Ecto neural progenitor cell (in vitro differentiated cells): ENCODE data around the gene AKAP12.

ENCODE experiments used
- DNase-seq: peaks from one replicate; pipeline ENCODE4 v3.0.0-alpha.2; 2018; ENCODE audit warnings: low spot score

Gene AKAP12, protein sequence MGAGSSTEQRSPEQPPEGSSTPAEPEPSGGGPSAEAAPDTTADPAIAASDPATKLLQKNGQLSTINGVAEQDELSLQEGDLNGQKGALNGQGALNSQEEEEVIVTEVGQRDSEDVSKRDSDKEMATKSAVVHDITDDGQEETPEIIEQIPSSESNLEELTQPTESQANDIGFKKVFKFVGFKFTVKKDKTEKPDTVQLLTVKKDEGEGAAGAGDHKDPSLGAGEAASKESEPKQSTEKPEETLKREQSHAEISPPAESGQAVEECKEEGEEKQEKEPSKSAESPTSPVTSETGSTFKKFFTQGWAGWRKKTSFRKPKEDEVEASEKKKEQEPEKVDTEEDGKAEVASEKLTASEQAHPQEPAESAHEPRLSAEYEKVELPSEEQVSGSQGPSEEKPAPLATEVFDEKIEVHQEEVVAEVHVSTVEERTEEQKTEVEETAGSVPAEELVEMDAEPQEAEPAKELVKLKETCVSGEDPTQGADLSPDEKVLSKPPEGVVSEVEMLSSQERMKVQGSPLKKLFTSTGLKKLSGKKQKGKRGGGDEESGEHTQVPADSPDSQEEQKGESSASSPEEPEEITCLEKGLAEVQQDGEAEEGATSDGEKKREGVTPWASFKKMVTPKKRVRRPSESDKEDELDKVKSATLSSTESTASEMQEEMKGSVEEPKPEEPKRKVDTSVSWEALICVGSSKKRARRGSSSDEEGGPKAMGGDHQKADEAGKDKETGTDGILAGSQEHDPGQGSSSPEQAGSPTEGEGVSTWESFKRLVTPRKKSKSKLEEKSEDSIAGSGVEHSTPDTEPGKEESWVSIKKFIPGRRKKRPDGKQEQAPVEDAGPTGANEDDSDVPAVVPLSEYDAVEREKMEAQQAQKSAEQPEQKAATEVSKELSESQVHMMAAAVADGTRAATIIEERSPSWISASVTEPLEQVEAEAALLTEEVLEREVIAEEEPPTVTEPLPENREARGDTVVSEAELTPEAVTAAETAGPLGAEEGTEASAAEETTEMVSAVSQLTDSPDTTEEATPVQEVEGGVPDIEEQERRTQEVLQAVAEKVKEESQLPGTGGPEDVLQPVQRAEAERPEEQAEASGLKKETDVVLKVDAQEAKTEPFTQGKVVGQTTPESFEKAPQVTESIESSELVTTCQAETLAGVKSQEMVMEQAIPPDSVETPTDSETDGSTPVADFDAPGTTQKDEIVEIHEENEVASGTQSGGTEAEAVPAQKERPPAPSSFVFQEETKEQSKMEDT (N-terminal part only)

DNA sequence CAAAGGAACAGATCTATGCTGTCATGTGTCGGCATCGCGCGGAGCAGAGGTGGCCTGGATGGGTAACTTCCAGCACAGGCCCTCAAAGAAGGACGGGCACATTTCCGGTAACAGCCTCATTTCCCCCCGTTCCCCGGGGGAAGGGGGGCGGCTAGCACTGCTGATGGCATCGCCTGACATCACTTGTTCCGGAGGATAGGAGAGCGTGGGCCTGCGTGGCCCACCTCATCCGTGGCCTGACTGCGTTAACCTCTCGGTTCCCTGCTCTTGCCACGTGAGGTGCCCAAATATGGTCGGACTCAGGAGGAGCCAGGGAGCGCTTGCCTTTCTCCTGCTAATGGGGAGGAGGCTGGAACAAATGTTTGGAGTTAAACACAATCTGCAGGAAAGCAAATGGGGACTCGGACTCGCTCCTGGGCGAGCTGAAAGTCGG lies at the start of gene AKAP12:
Gene AKAP12, plus strand, starts transcription at position 365 of the 433 bp plus-strand sequence. CDS start 596 bp downstream, outside the sequence.
- DNase-seq: no peak

GRCh38 chr6:151191527-151191926 lies 48.2 kb upstream of the AKAP12 start:
- DNase-seq: no peak

- DNase-seq: no peak
These were observed 43.2 kb upstream of the AKAP12 start for GRCh38 chr6:151196555-151196954.

DNA sequence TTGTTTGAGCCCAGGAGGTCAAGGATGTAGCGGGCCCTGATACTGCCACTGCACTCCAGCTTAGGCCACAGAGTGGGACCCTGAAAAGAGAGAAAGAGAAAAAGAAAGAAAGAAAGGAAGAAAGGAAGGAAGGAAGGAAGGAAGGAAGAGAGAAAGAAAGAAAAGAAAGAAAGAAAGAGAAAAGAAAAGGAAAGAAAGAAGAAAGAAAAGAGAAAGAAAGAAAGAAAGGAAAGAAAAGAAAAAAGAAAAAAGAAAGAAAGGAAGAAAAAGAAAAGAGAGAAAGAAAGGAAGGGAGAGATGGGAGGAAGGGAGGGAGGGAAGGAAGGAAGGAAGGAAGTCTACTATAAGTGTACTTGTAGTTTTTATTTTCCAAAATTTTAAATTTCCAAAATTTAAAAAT lies 42.2 kb upstream of the AKAP12 start:
- DNase-seq: no peak

- DNase-seq: no peak
These were observed 39.8 kb upstream of the AKAP12 start for GRCh38 chr6:151199991-151200390.

DNA sequence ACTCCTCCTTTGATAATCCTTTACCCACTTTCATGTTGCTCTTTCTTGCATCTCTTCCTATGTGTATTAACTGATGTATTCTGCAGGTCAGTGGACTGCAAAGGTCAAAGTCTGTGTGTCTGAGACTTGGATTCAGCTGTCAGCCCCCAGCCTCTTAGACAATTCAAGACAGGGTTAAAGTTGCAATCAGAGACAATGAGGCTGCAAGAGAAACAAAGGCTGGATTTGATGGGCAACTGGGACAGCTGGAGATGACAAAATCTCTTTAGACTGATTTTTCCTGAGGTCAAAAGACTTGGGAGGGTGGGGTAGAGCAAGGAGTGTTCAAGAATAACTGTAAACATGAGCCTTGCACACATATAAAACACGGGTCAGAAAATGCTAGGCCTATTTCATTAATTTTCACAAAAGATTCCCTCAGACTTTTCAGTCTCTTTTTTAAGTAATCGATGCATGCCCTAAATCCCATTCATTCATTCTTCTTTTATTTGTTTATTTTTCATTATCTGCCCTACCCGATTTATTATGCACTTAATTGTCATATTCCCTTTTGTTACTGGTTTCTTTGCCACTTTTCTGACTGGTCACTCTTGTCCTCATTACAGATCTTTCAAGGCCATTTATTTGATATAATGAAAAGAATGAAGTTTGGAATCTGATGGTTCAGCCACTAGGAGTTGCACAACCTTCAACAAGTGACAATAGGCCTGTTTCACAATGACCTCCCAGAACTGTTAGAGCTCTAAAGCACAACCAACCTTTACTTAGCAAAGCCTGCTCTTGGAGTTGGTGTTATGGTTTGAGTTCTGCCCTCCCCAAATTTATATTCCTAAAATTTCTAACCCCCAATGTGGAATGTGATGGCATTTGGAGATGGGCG lies 33.8 kb upstream of the AKAP12 start:
- DNase-seq: no peak

- DNase-seq: no peak
These were observed 32.1 kb upstream of the AKAP12 start for GRCh38 chr6:151207674-151208073.

DNA sequence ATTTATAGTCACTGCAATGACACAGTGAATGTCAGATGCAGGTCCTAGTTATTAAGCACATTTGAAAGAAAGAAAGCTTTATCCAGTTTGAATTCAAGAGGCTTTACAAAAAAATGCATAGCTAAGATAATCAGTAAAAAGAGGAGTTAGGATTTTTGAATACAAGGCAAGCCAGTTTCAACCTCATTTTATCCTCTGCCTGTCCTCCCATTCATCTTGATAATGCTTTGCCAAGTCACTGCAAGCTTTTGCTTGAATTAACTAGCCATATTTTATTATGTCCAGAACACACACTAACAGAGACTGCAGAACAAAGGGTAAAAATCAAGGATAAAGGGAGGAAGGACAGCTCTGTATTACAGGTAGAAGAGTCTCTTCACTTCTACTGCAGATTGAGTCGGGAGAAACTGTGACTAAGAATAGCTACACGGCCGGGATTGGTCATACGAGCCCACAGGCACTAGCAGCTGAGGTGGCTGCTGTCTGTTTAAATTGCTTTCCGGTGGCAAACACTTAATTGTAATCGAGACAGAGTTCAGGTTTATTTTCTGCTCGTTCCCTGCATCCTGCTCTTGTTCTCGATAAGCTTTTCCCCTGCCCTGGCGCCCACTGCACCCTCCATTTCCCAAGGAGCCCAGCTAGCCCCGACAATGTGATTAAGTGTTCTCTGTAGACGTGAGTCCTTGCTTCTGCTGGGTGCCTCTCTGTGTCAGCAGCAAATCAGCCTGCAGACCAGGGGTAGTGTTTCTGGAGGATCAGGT lies 30.5 kb upstream of the AKAP12 start:
- DNase-seq: no peak

GRCh38 chr6:151211075-151211474 lies 28.7 kb upstream of the AKAP12 start:
- no peak for DNase-seq

- no peak for DNase-seq
These were observed 26.4 kb upstream of the AKAP12 start for GRCh38 chr6:151213352-151213751.

- no peak for DNase-seq
These were observed 23.8 kb upstream of the AKAP12 start for GRCh38 chr6:151215999-151216398.

- no peak for DNase-seq
These were observed 23.0 kb upstream of the AKAP12 start for GRCh38 chr6:151216804-151217203.

DNA sequence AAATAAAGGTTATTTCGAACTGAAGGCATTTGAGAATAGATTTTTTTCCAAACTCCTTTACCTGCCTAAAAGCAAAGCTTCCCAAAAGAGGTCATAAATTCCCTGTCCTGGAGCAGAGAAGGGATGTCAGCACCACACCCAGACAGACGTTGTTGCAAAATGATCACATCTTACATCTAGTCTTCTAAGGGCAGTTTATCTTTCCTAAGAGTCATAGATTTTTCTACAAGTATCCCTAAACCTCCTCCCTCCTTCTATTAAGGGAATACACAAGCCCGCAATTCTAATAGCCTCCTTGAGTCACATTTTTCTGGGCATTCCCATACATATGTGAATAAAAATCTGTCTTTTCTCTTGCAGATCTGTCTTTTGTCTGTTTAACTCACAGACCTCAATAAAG lies 20.6 kb upstream of the AKAP12 start:
- DNase-seq: no peak

GRCh38 chr6:151224076-151224475 lies 15.7 kb upstream of the AKAP12 start:
- no peak for DNase-seq

DNA sequence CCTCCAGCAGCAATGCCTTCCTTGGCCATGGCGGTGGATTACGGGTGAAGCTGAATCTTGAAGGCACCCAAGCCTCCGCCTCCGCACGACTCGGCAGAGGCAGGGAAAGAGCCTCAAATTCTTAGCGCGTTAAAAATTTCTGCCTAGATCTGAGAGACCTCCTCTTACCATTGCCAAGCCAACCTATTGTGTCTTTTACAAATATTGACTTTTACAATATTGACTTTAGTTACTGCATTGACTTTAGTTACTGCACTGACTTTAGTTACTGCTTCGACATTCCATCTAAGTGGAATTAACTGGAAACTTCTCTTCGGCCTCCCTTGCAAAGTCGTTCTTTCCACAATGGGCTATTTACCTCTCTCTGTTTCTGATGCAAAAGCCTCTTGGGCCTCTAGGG lies 13.8 kb upstream of the AKAP12 start:
- no peak for DNase-seq

- DNase-seq: no peak
These were observed 10.9 kb upstream of the AKAP12 start for GRCh38 chr6:151228788-151229400.

GRCh38 chr6:151229401-151230276 lies 10.1 kb upstream of the AKAP12 start:
- no peak for DNase-seq

GRCh38 chr6:151230277-151230577 lies 9.5 kb upstream of the AKAP12 start:
- DNase-seq: no peak

- DNase-seq: no peak
These were observed 6.9 kb upstream of the AKAP12 start for GRCh38 chr6:151232899-151233298.
